Measurements from ENCODE around the gene PELI2. TPM values are rescaled to one million over a fixed set of nuclear protein-coding genes. Genes with fewer than 3 reads are reported as not detected.

The PELI2 gene
- total RNA-seq, 1 donor from 2014 or later = 17.1 TPM

DNA sequence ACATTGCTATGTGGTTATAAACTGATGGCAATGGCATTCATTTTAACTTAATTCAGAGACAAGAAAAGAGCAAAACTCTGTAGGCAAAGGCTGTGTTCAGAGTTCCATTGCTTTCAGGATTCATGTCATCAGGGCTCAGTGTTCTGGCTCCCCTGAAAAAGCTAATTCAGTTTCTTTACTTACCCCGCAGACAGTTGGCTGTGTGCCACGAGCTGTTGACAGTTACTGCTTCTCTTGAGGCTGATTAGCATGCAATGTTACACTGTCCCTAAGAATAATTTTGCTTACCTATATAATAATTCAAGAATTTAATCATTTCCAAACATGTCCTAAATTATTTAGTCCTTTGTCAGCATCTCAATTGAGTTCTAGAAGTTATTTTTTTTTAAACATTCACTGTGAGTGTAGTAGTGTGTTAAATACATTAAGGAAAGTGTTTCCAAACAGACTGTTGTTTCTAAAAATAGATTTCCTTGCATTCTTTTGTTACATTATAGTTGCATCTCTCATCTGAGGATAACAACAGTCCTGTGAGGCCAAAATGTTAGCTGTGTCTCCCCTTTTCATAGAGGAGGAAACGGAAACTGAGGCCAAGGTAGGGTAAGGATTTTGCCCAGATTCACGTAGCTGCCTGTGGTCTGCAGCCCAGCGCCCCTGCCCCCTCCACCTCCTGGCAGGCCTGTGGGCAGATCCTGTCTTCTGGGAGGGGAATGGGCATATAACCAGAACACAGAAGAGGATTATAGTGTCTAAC, 98.6 kb downstream of the PELI2 start:
- no peak overlapping the region for H3K4me3 ChIP-seq
- intact Hi-C loops (cut with DNase I) = no loop called here
- DNase-seq (ENCODE audit: low spot score in 2 of 2) = no peak
- no peaks in the 10 kb centered on the region for H3K36me3 ChIP-seq
- no peak for TF ChIP-seq CTCF (IDR thresholded peaks at IDR 0.05)
- peaks cover 0 to 11% of the 10 kb centered on the region in 2 donors for H3K4me1 ChIP-seq
- no peaks in the 10 kb centered on the region for H3K9me3 ChIP-seq
- H3K27ac ChIP-seq = no peak overlapping the region
- H3K27me3 ChIP-seq = no peaks in the 10 kb centered on the region

DNA sequence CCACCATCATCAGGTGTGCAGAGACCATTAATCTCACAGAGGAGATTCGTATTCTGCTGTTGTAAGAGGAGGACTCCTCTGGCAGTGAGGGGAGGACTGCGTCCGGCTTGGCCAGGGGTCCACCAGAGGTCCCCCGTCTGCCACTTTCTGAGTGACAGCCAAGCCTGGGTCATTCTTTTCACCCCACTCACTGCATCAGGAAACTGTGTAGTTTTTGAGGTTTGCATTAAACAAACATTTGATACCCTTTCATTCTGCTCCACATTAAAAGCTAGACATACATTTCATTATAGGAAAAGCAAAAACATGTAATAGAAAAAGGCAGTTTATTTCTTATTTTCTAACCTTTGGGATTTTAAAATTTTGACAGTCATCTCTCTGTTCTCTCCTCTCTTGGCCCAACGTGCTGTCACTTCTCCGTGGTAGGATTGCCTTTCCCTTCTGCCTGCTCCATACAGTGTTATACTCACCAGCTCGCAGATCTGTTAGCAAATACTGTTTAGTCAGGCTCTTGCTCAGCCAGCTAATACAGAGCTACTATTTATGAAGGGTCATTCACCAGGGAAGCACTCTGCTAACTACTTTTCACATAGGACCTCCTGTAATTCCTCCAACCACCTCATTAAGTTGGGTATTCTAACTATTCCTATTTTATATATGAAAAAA, 99.3 kb downstream of the PELI2 start:
- Histone ChIP-seq H3K27ac (no peak overlapping the region), H3K27me3 (no peaks in the 10 kb centered on the region), H3K4me3 (no peak overlapping the region), H3K9me3 (no peaks in the 10 kb centered on the region), H3K36me3 (no peaks in the 10 kb centered on the region), H3K4me1 (peaks cover 0 to 11% of the 10 kb centered on the region in 2 donors)
- intact Hi-C loops (cut with DNase I) = no loop called here
- DNase-seq (ENCODE audit: low spot score in 2 of 2) = no peak
- TF ChIP-seq CTCF (IDR thresholded peaks at IDR 0.05) = no peak

GRCh38 chr14:56219666-56220413, 101.6 kb downstream of the PELI2 start:
- H3K27ac ChIP-seq = no peak overlapping the region
- intact Hi-C loops (cut with DNase I) = no loop called here
- peaks cover 0 to 11% of the 10 kb centered on the region in 2 donors for H3K4me1 ChIP-seq
- TF ChIP-seq CTCF (IDR thresholded peaks at IDR 0.05) = no peak
- no peaks in the 10 kb centered on the region for H3K27me3 ChIP-seq
- no peaks in the 10 kb centered on the region for H3K9me3 ChIP-seq
- H3K4me3 ChIP-seq = no peak overlapping the region
- no peaks in the 10 kb centered on the region for H3K36me3 ChIP-seq
- no peak for DNase-seq (ENCODE audit: low spot score in 2 of 2)

GRCh38 chr14:56221382-56222128, 103.3 kb downstream of the PELI2 start:
- Histone ChIP-seq H3K27ac (no peak overlapping the region), H3K9me3 (no peaks in the 10 kb centered on the region), H3K27me3 (no peaks in the 10 kb centered on the region), H3K4me3 (no peak overlapping the region), H3K36me3 (no peaks in the 10 kb centered on the region), H3K4me1 (peaks cover 0 to 8% of the 10 kb centered on the region in 2 donors)
- no peak for TF ChIP-seq CTCF (IDR thresholded peaks at IDR 0.05)
- DNase-seq (ENCODE audit: low spot score in 2 of 2) = no peak
- intact Hi-C loops (cut with DNase I) = no loop called here

DNA sequence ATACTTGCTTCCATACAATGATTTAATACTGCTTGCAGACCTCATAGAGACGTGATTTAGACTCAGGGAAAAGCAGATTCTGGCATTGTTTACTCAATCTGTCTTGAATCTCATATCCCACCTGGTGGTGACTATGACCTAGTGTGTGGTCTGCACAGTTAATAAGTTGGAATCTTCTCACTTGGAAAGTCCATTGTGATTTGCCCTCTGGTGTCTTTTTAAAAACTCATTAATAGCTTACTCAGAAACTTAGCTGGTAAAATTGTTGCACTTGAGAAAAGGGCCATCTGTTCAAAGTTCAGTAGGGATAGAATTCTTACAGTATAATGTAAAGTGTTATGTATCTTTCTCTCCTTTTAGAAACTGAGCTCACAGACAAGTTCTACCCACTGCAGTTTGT, 106.0 kb downstream of the PELI2 start:
- no peak for DNase-seq (ENCODE audit: low spot score in 2 of 2)
- Histone ChIP-seq H3K27me3 (no peaks in the 10 kb centered on the region), H3K4me1 (peaks cover 0 to 4% of the 10 kb centered on the region in 2 donors), H3K27ac (no peak overlapping the region), H3K9me3 (no peaks in the 10 kb centered on the region), H3K36me3 (no peaks in the 10 kb centered on the region), H3K4me3 (no peak overlapping the region)
- intact Hi-C loops (cut with DNase I) = no loop called here
- no peak for TF ChIP-seq CTCF (IDR thresholded peaks at IDR 0.05)

Measured in ascending aorta (tissue), 2 donors.